ENCODE data around the gene BRD3. TPM values are rescaled to one million over a fixed set of nuclear protein-coding genes. Genes with fewer than 3 reads are reported as not detected.

The BRD3 gene
- total and polyA plus RNA-seq, 2 of the 8 experiments (the other 6 are each of a cell fraction or from before 2014, with no cell fraction given) = 31.0 to 82.7 TPM

DNA sequence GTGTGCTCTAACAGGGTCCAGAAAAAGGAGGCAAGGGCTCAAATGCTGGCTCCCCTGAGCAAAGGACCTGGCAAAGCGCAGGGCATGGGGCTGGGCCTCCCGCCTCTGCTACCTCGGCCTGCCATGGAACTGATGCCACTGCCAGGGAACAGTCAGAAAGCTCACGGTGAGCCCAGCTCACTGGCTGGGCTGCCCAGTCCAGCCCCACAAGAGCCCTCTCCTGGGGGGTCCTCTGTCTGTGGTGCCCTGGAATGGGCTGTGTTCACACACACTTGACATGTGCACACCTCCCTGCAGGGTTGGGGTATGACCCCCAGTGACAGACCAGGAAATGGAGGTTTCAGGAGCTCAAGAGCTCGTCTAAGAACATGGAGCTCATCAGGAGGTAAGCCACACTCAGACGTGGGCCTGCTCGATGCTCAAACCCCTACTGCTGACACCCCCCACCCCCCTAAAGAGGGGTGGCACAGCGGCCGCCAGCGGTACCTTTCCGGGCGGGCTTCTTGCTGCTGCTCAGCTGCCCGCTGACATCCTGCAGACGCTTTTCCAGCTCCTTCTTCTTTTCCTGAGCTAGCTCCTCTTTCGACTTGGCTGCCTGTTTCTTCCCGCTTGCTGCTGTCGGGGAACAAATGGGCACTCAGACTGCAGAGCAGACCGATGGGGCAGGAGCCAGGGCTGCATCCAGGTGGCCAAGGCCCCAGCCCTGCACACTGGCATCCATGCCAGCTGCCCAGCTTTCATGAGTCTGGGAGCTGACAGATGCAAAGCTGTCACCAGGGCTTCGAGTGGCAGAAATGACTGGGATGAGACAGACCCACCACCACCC lies 33.4 kb downstream of the BRD3 start:
- Histone ChIP-seq H4K91ac (replicated peaks; ENCODE audit: insufficient read length, low read length) (no peak overlapping the region), H3K56ac (replicated peaks; ENCODE audit: insufficient read length, low read depth, low read length) (no peak overlapping the region), H3K4ac (replicated peaks; ENCODE audit: insufficient read length, low read depth, low read length) (no peak overlapping the region), H2BK5ac (ENCODE audit: low read depth, low read length) (no peak overlapping the region), H3K18ac (ENCODE audit: extremely low read depth, low read length) (no peak overlapping the region), H3K4me2 (ENCODE audit: insufficient read depth in 1 of 2, low read depth in 2 of 2, low read length in 2 of 2) (no peak overlapping the region), H2BK12ac (ENCODE audit: low read depth, low read length) (no peak overlapping the region), H3K79me1 (ENCODE audit: low read depth, low read length) (no peaks in the 10 kb centered on the region), H3K36me3 (ENCODE audit: control insufficient read depth in 2 of 4, insufficient read depth in 4 of 4, low read length in 3 of 4) (peaks cover 31 to 71% (median 51%) of the 10 kb centered on the region in 4 experiments), H4K5ac (ENCODE audit: insufficient read length, low read depth, low read length) (no peak overlapping the region), H2BK20ac (ENCODE audit: low read length) (no peak overlapping the region), H2AFZ (ENCODE audit: low read length) (no peak overlapping the region), H3K4me1 (replicated peaks in 1 of 4; ENCODE audit: control insufficient read depth in 3 of 4, insufficient read depth in 4 of 4, low read length in 3 of 4) (no peaks in the 10 kb centered on the region), H4K8ac (ENCODE audit: extremely low read depth, insufficient read depth, low read length) (no peak overlapping the region), H3K23ac (ENCODE audit: insufficient read length) (no peak overlapping the region), H2BK15ac (ENCODE audit: low read length) (no peak overlapping the region), H3K14ac (ENCODE audit: insufficient read length) (no peak overlapping the region), H3K23me2 (ENCODE audit: low read depth, low read length) (no peaks in the 10 kb centered on the region), H3K9me3 (ENCODE audit: insufficient read depth in 2 of 2, low read depth in 1 of 2, low read length in 1 of 2) (no peaks in the 10 kb centered on the region), H2BK120ac (replicated peaks; ENCODE audit: low read depth, low read length) (no peak overlapping the region), H3K79me2 (ENCODE audit: control insufficient read depth in 1 of 2, insufficient read depth in 2 of 2, low read length in 2 of 2) (no peaks in the 10 kb centered on the region), H2AK5ac (ENCODE audit: low read depth, low read length) (no peak overlapping the region), H4K20me1 (replicated peaks in 1 of 2; ENCODE audit: control insufficient read depth in 1 of 2, insufficient read depth in 2 of 2, low read length in 2 of 2) (peaks cover 3 to 6% of the 10 kb centered on the region in 2 experiments), H3K4me3 (ENCODE audit: extremely low read depth in 1 of 4, insufficient read depth in 2 of 4, low read depth in 3 of 4, low read length in 4 of 4) (no peak overlapping the region), H3K27ac (ENCODE audit: low read depth, low read length) (no peak overlapping the region), H3K27me3 (replicated peaks in 1 of 4; ENCODE audit: control insufficient read depth in 3 of 4, extremely low read depth in 1 of 4, insufficient read depth in 3 of 4, low read length in 3 of 4) (no peaks in the 10 kb centered on the region), H3K9ac (replicated peaks in 1 of 4; ENCODE audit: extremely low read depth in 1 of 4, low read depth in 3 of 4, low read length in 3 of 4) (no peak overlapping the region)
- POLR2A ChIA-PET (ENCODE audit: partially characterized antibody) = interaction anchor here (0.9 to 1.8 kb wide), 3 partner anchors 12 to 23 kb away, joined by 3 to 5 read pairs (median 3); no protein-coding TSS in a partner anchor
- DNase-seq (ENCODE audit: low read depth in 1 of 2, low spot score in 2 of 2) = no peak
- FAIRE-seq = no peak
- CTCF ChIA-PET (ENCODE audit: partially characterized antibody) = interaction anchor here (0.8 to 1.2 kb wide), 4 partner anchors 9 to 17 kb away, joined by 3 read pairs; no protein-coding TSS in a partner anchor
- no peak for TF ChIP-seq BACH1 (IDR thresholded peaks at IDR 0.05; ENCODE audit: low read length)
- no peak for TF ChIP-seq CHD1 (IDR thresholded peaks at IDR 0.05; ENCODE audit: low read depth, low read length)
- TF ChIP-seq TBP (IDR thresholded peaks at IDR 0.05; ENCODE audit: low read depth, low read length) = no peak
- no peak for TF ChIP-seq SIRT6 (IDR thresholded peaks at IDR 0.05; ENCODE audit: low read length)
- no peak for TF ChIP-seq SAP30 (IDR thresholded peaks at IDR 0.05; ENCODE audit: insufficient read depth, insufficient replicate concordance, low read length)
- TF ChIP-seq EZH2 (IDR thresholded peaks at IDR 0.05; ENCODE audit: low read depth, low read length, severe bottlenecking) = no peak
- no peak for TF ChIP-seq TCF12 (IDR thresholded peaks at IDR 0.05; ENCODE audit: low read depth, low read length)
- no peak for TF ChIP-seq KDM5A (IDR thresholded peaks at IDR 0.05; ENCODE audit: low read length)
- no peak for TF ChIP-seq JUND (IDR thresholded peaks at IDR 0.05; ENCODE audit: low read length)
- WGBS, 2 experiments (ENCODE audit: extremely low coverage in 1 of 2, insufficient coverage in 1 of 2, insufficient read length in 1 of 2, insufficient replicate concordance in 2 of 2, low coverage in 1 of 2, low lambda C conversion rate in 2 of 2, missing lambda C conversion rate in 1 of 2) = 96% methylated on average over 17 of the region's 19 CpGs; no CpG with 5 or more reads in 1 of the 2 experiments
